H9 (cell line): ENCODE data around the gene IFI27. TPM values are rescaled to one million over a fixed set of nuclear protein-coding genes. Genes with fewer than 3 reads are reported as not detected.

Source experiments
- DNase-seq: peaks from one replicate; pipeline ENCODE4 v3.0.0-alpha.2; 2017
- H2AFZ ChIP-seq: one replicate; pipeline ENCODE4 v1.6.1; 2013; ENCODE audit warnings: mild to moderate bottlenecking, low read length, control low read depth, moderate library complexity
- H2AK5ac ChIP-seq: 2 replicates; pipeline ENCODE4 v1.6.1; 2013; ENCODE audit warnings: low read length, control low read depth, mixed read lengths; ENCODE audit not compliant: insufficient read length
- H2BK120ac ChIP-seq: one replicate; pipeline ENCODE4 v1.6.1; 2013; ENCODE audit warnings: low read depth, mild to moderate bottlenecking, low read length, control low read depth, inconsistent platforms; ENCODE audit not compliant: poor library complexity, severe bottlenecking
- H2BK12ac ChIP-seq: 2 replicates; pipeline ENCODE4 v1.6.1; 2013; ENCODE audit warnings: low read length, control low read depth, mixed read lengths, low read depth; ENCODE audit not compliant: insufficient read length
- H2BK15ac ChIP-seq: 2 replicates; pipeline ENCODE4 v1.6.1; 2013; ENCODE audit warnings: low read depth, low read length, control low read depth
- H2BK20ac ChIP-seq: one replicate; pipeline ENCODE4 v1.6.1; 2013; ENCODE audit warnings: low read depth, mild to moderate bottlenecking, low read length, control low read depth, inconsistent platforms; ENCODE audit not compliant: poor library complexity, severe bottlenecking
- H2BK5ac ChIP-seq: 2 replicates; pipeline ENCODE4 v1.6.1; 2013; ENCODE audit warnings: low read length, control low read depth, mixed read lengths; ENCODE audit not compliant: insufficient read length
- H3K14ac ChIP-seq: 2 replicates; pipeline ENCODE4 v1.6.1; 2013; ENCODE audit warnings: low read length, control low read depth; ENCODE audit not compliant: insufficient read depth
- H3K18ac ChIP-seq: 2 replicates; pipeline ENCODE4 v1.6.1; 2013; ENCODE audit warnings: low read depth, mild to moderate bottlenecking, mixed read lengths, low read length, control low read depth; ENCODE audit not compliant: insufficient read length
- H3K23ac ChIP-seq: 2 replicates; pipeline ENCODE4 v1.6.1; 2013; ENCODE audit warnings: low read length, control low read depth, mixed read lengths, low read depth; ENCODE audit not compliant: insufficient read length
- H3K23me2 ChIP-seq: 2 replicates; pipeline ENCODE4 v1.6.1; 2013; ENCODE audit warnings: low read depth, mild to moderate bottlenecking, mixed read lengths, low read length, control low read depth; ENCODE audit not compliant: insufficient read length, poor library complexity, severe bottlenecking
- H3K27ac ChIP-seq: 2 replicates; pipeline ENCODE4 v1.5.1; 2013; ENCODE audit warnings: low read length, control low read depth, mixed read lengths, low read depth; ENCODE audit not compliant: insufficient read length
- H3K27me3 ChIP-seq: 2 replicates; pipeline ENCODE4 v1.6.1; 2013; ENCODE audit warnings: low read length, control low read depth, inconsistent platforms; ENCODE audit not compliant: insufficient read depth
- H3K4ac ChIP-seq: 2 replicates; pipeline ENCODE4 v1.6.1; 2013; ENCODE audit warnings: low read depth, mild to moderate bottlenecking, control low read depth, inconsistent platforms, low read length, moderate library complexity
- H3K4me1 ChIP-seq: 2 replicates; pipeline ENCODE4 v1.6.1; 2013; ENCODE audit warnings: low read length, control low read depth, inconsistent platforms; ENCODE audit not compliant: insufficient read depth
- H3K4me2 ChIP-seq: 2 replicates; pipeline ENCODE4 v1.6.1; 2013; ENCODE audit warnings: low read length, control low read depth, mixed read lengths; ENCODE audit not compliant: insufficient read length, insufficient read depth
- H3K56ac ChIP-seq: 2 replicates; pipeline ENCODE4 v1.6.1; 2013; ENCODE audit warnings: low read depth, mild to moderate bottlenecking, mixed read lengths, low read length, control low read depth; ENCODE audit not compliant: insufficient read length
- H3K79me1 ChIP-seq: 2 replicates; pipeline ENCODE4 v1.6.1; 2013; ENCODE audit warnings: low read depth, mild to moderate bottlenecking, moderate library complexity, low read length, control low read depth, inconsistent platforms; ENCODE audit not compliant: insufficient read depth, poor library complexity, severe bottlenecking
- H3K79me2 ChIP-seq: 2 replicates; pipeline ENCODE4 v1.6.1; 2013; ENCODE audit warnings: low read length, control low read depth, inconsistent platforms; ENCODE audit not compliant: insufficient read depth
- H3K9ac ChIP-seq: 2 replicates; pipeline ENCODE4 v1.6.1; 2013; ENCODE audit warnings: low read length, control low read depth, mixed read lengths; ENCODE audit not compliant: insufficient read length; ENCODE audit errors: extremely low read depth
- H3K9me3 ChIP-seq: one replicate; pipeline ENCODE4 v1.6.1; 2013; ENCODE audit warnings: low read depth, low read length, inconsistent platforms; ENCODE audit not compliant: control insufficient read depth
- H3T11ph ChIP-seq: one replicate; pipeline ENCODE4 v1.6.1; 2013; ENCODE audit warnings: mild to moderate bottlenecking, low read length, control low read depth, inconsistent platforms
- H4K20me1 ChIP-seq: one replicate; pipeline ENCODE4 v1.6.1; 2013; ENCODE audit not compliant: control insufficient read depth, insufficient read length, insufficient read depth
- H4K5ac ChIP-seq: 2 replicates; pipeline ENCODE4 v1.6.1; 2013; ENCODE audit warnings: low read depth, mild to moderate bottlenecking, mixed read lengths, low read length, control low read depth; ENCODE audit not compliant: insufficient read length
- H4K8ac ChIP-seq: replicated peaks from 2 replicates; pipeline ENCODE4 v1.6.1; 2013; ENCODE audit warnings: low read length, control low read depth, mixed read lengths, low read depth; ENCODE audit not compliant: insufficient read length
- H4K91ac ChIP-seq: 2 replicates; pipeline ENCODE4 v1.6.1; 2013; ENCODE audit warnings: low read depth, mild to moderate bottlenecking, moderate library complexity, mixed read lengths, low read length, control low read depth; ENCODE audit not compliant: insufficient read length
- H3K27ac Mint-ChIP-seq, 3 experiments: 2 replicates in 2 of 3; 3 replicates in 1 of 3; pipeline ENCODE4 v1.8.0; 2020 to 2021; ENCODE audit warnings: mixed read lengths in 3 of 3, mild to moderate bottlenecking in 1 of 3, moderate library complexity in 1 of 3
- H3K27me3 Mint-ChIP-seq: 2 replicates; pipeline ENCODE4 v1.8.0; 2021; ENCODE audit warnings: low read depth, mild to moderate bottlenecking, moderate library complexity, mixed read lengths
- H3K36me3 Mint-ChIP-seq, 3 experiments: 2 replicates in 2 of 3; 3 replicates in 1 of 3; pipeline ENCODE4 v1.8.0; 2020 to 2021; ENCODE audit warnings: low read depth in 3 of 3, mixed read lengths in 3 of 3; ENCODE audit not compliant: insufficient read depth in 1 of 3
- H3K4me1 Mint-ChIP-seq, 2 experiments: 2 replicates each; pipeline ENCODE4 v1.8.0; 2020; ENCODE audit warnings: mixed read lengths in 2 of 2
- H3K4me3 Mint-ChIP-seq, 2 experiments: 2 replicates in 1 of 2; 3 replicates in 1 of 2; pipeline ENCODE4 v1.8.0; 2020 to 2021; ENCODE audit warnings: mild to moderate bottlenecking in 2 of 2, mixed read lengths in 2 of 2, moderate library complexity in 1 of 2
- H3K9me3 Mint-ChIP-seq, 2 experiments: 2 replicates in 1 of 2; 3 replicates in 1 of 2; pipeline ENCODE4 v1.8.0; 2020; ENCODE audit warnings: mild to moderate bottlenecking in 2 of 2, mixed read lengths in 2 of 2, moderate library complexity in 1 of 2
- CTCF ChIP-seq: fragments of 200-600 bp; sonication (generic); conservative IDR thresholded peaks from 3 replicates; pipeline ENCODE4 v1.8.0; 2021; ENCODE audit warnings: antibody characterized with exemption, mild to moderate bottlenecking
- total RNA-seq: library from RNA; stranded (reverse); gene quantifications from 2 replicates; pipeline ENCODE4 v1.2.1, GENCODE V29; 2021

IFI27 gene
- total RNA-seq, 1 experiment from 2014 or later = 1.7 TPM

GRCh38 chr14:94119071-94119470 is 8.5 kb downstream of the IFI27 start:
- H2BK120ac ChIP-seq = no peak overlapping the region
- no peaks in the 10 kb centered on the region for H3K4me1 ChIP-seq
- no peak overlapping the region for H3K14ac ChIP-seq

More at GRCh38 chr14:94119071-94119470, 8.5 kb downstream of the IFI27 start:
- Histone ChIP-seq H4K91ac (no peak overlapping the region), H2BK12ac (no peak overlapping the region), H2AK5ac (no peak overlapping the region), H3K23ac (no peak overlapping the region), H3K9me3 (no peaks in the 10 kb centered on the region), H4K20me1 (no peaks in the 10 kb centered on the region), H4K8ac (no peak overlapping the region), H3K27ac (no peak overlapping the region), H2BK15ac (no peak overlapping the region), H3K9ac (no peak overlapping the region), H3K23me2 (no peaks in the 10 kb centered on the region), H3K79me1 (no peaks in the 10 kb centered on the region), H2BK5ac (no peak overlapping the region), H3T11ph (no peak overlapping the region), H3K18ac (no peak overlapping the region), H3K27me3 (no peaks in the 10 kb centered on the region), H2AFZ (no peak overlapping the region), H3K56ac (no peak overlapping the region), H4K5ac (no peak overlapping the region), H2BK20ac (no peak overlapping the region), H3K4ac (no peak overlapping the region), H3K79me2 (no peaks in the 10 kb centered on the region), H3K4me2 (no peak overlapping the region)
- no peak for TF ChIP-seq CTCF
- peaks cover 6 to 11% of the 10 kb centered on the region in 2 experiments; a peak in 2 of 5 replicates for H3K9me3 Mint-ChIP-seq
- H3K27ac Mint-ChIP-seq = no peak overlapping the region
- H3K4me1 Mint-ChIP-seq = no peaks in the 10 kb centered on the region
- DNase-seq = no peak
- no peak overlapping the region for H3K4me3 Mint-ChIP-seq
- H3K27me3 Mint-ChIP-seq = peaks cover 39% of the 10 kb centered on the region
- H3K36me3 Mint-ChIP-seq = no peaks in the 10 kb centered on the region
